Thoracic aorta (tissue), 2 donors: ENCODE measurements around the gene NID1. TPM values are rescaled to one million over a fixed set of nuclear protein-coding genes. Genes with fewer than 3 reads are reported as not detected.
"Not testable (repeated sequence)": the region's sequence is repeated elsewhere in the genome, so short reads cannot be mapped to it uniquely, and the experiment has no call there.

Experiments
- ATAC-seq: fragments of 150-250 bp; one replicate; pipeline ENCODE4 v1.8.0; 2017; ENCODE audit warnings: low read depth; ENCODE audit not compliant: insufficient number of reproducible peaks, low FRiP score
- DNase-seq: peaks from one replicate; pipeline ENCODE4 v3.0.0-alpha.2; 2020; ENCODE audit warnings: low spot score
- H3K27ac ChIP-seq, 2 donors: fragments of 200-600 bp; sonication (generic); 1 replicate in 1 of 2; 2 replicates in 1 of 2; pipeline ENCODE4 v1.5.1; 2016; ENCODE audit warnings: mild to moderate bottlenecking in 2 of 2, moderate library complexity in 2 of 2
- H3K27me3 ChIP-seq: fragments of 200-600 bp; sonication (generic); replicated peaks from 2 replicates; pipeline ENCODE4 v1.6.0; 2016; ENCODE audit warnings: mild to moderate bottlenecking; ENCODE audit not compliant: insufficient read depth
- H3K36me3 ChIP-seq: fragments of 200-600 bp; sonication (generic); one replicate; pipeline ENCODE4 v1.5.1; 2016
- H3K4me1 ChIP-seq, 2 donors: fragments of 200-600 bp; sonication (generic); 1 replicate in 1 of 2; 2 replicates in 1 of 2; pipeline versions ENCODE4 v1.5.1 to v1.6.0; 2016; ENCODE audit warnings: low read depth in 2 of 2, mild to moderate bottlenecking in 1 of 2; ENCODE audit not compliant: control insufficient read depth in 1 of 2
- H3K4me3 ChIP-seq: fragments of 200-600 bp; sonication (generic); 2 replicates; pipeline ENCODE4 v1.5.1; 2016; ENCODE audit warnings: mild to moderate bottlenecking
- H3K9me3 ChIP-seq: fragments of 200-600 bp; sonication (generic); 2 replicates; pipeline ENCODE4 v1.5.1; 2016
- total RNA-seq, 2 donors: library from RNA; depleted of rRNA; stranded (reverse); fragments of >200 nt; gene quantifications; one replicate each; pipeline versions ENCODE4 v1.1.0 to v1.2.3, GENCODE V29; 2016
- TF ChIP-seq, protein P1 (sequence below): fragments of 200-600 bp; sonication (generic); IDR thresholded peaks from one replicate; pipeline ENCODE4 v1.5.1; 2019; ENCODE audit warnings: antibody characterized with exemption

The NID1 gene
- total RNA-seq, 2 donors from 2014 or later: 82.4 to 95.5 TPM

DNA sequence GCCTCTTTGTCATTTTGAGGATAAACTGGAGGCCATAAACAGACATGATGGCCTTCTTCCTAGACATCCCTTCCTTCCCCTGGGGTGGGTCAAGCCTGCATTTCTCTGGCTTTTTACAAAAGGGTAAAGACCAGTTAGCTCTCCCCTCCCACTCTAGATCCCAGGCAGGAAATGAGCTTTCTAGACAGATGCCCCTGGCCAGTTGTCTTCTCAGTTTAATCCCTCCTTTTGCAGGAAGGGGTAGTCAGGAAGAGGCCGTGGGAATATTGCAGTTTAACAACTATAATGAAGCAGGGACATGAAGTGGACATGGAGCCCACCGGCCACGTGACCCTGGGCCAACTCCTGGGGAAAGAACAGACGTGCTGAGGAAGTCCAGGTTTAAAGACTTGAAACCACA, 85.7 kb downstream of the NID1 start:
- no peak for DNase-seq
- H3K36me3 ChIP-seq: peaks cover 30% of the 10 kb centered on the region
- H3K4me3 ChIP-seq: no peak overlapping the region
- no peaks in the 10 kb centered on the region for H3K27me3 ChIP-seq
- peaks cover 5 to 44% of the 10 kb centered on the region in 2 donors for H3K4me1 ChIP-seq
- H3K27ac ChIP-seq: no peak overlapping the region
- no peaks in the 10 kb centered on the region for H3K9me3 ChIP-seq
- TF ChIP-seq, protein P1, sequence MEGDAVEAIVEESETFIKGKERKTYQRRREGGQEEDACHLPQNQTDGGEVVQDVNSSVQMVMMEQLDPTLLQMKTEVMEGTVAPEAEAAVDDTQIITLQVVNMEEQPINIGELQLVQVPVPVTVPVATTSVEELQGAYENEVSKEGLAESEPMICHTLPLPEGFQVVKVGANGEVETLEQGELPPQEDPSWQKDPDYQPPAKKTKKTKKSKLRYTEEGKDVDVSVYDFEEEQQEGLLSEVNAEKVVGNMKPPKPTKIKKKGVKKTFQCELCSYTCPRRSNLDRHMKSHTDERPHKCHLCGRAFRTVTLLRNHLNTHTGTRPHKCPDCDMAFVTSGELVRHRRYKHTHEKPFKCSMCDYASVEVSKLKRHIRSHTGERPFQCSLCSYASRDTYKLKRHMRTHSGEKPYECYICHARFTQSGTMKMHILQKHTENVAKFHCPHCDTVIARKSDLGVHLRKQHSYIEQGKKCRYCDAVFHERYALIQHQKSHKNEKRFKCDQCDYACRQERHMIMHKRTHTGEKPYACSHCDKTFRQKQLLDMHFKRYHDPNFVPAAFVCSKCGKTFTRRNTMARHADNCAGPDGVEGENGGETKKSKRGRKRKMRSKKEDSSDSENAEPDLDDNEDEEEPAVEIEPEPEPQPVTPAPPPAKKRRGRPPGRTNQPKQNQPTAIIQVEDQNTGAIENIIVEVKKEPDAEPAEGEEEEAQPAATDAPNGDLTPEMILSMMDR: no peak
- ATAC-seq: no peak

DNA sequence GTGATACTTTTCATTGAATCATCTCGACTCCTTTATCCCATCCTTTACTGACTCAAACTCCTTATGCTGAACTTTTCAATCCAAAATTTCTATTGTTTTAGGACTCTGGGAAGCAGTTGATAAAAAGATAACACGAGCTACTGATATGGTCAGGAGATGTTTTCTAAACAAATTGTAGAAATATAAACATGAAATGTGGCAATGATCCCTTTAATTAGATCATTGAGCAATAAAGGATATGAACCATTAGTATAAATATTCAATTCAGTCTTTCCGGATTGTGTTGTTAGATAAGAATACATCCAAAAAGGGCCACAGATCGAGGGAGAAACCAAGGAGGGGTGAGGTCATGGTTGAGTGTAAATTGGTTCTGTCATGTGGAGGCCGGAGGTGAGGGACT, 88.4 kb downstream of the NID1 start:
- Histone ChIP-seq H3K9me3 (no peaks in the 10 kb centered on the region), H3K36me3 (peaks cover 30% of the 10 kb centered on the region), H3K4me3 (no peak overlapping the region), H3K27me3 (no peaks in the 10 kb centered on the region), H3K27ac (no peak overlapping the region), H3K4me1 (peaks cover 4 to 31% of the 10 kb centered on the region in 2 donors)
- DNase-seq: no peak
- no peak for ATAC-seq
- TF ChIP-seq, protein P1: no peak

- Histone ChIP-seq H3K27me3 (no peaks in the 10 kb centered on the region), H3K27ac (no peak overlapping the region), H3K36me3 (peaks cover 28% of the 10 kb centered on the region), H3K4me3 (no peak overlapping the region), H3K9me3 (no peaks in the 10 kb centered on the region), H3K4me1 (peaks cover 9 to 16% of the 10 kb centered on the region in 2 donors)
- DNase-seq (no peak), ATAC-seq (no peak)
- TF ChIP-seq, protein P1: no peak
Observed at GRCh38 chr1:235974616-235975015, 90.3 kb downstream of the NID1 start.

- not testable (repeated sequence) for DNase-seq, H3K9me3 ChIP-seq
- peak overlapping the region; percentile 67 for H3K4me3 ChIP-seq
Observed at GRCh38 chr1:235972691-235973090, 92.2 kb downstream of the NID1 start.

DNA sequence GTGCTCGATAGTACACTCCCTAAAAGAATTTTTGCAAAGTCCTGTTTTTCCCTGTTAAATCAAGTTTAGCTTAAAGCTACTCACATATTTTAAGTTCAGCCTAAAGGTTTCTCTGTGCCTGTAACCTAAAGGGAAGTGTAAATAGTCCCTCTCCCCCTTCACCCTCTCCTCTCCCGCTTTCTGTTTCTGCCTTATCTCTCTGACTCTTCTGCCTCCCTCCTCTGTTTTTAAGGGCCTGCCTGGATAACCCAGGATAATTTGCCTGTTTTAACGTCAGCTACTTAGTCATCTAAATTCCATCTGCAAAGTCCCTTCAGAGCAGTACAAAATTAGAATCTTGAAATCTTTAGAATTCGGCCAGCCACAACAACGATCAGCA, 92.6 kb downstream of the NID1 start:
- peak overlapping the region; percentile 67 for H3K4me3 ChIP-seq
- peaks cover 6% of the 10 kb centered on the region for H3K36me3 ChIP-seq
- no peaks in the 10 kb centered on the region for H3K9me3 ChIP-seq
- ATAC-seq (peak; percentile 40), DNase-seq (no peak)
- no peaks in the 10 kb centered on the region for H3K27me3 ChIP-seq
- H3K27ac ChIP-seq: peak overlapping the region; percentile 86 to 94
- H3K4me1 ChIP-seq: peaks cover 9 to 15% of the 10 kb centered on the region in 2 donors
- TF ChIP-seq, protein P1: no peak

More at GRCh38 chr1:235972691-235973090, 92.2 kb downstream of the NID1 start:
- H3K27me3 ChIP-seq, H3K36me3 ChIP-seq, ATAC-seq: not testable (repeated sequence)
- H3K27ac ChIP-seq: peak overlapping the region; percentile 86 to 94
- H3K4me1 ChIP-seq: peaks cover 9 to 15% of the 10 kb centered on the region in 2 donors
